ENCODE measurements around the gene OSBP2. TPM values are rescaled to one million over a fixed set of nuclear protein-coding genes. Genes with fewer than 3 reads are reported as not detected.

The OSBP2 gene
- total RNA-seq, 2 experiments from 2014 or later, result 1.2 to 1.6 TPM

DNA sequence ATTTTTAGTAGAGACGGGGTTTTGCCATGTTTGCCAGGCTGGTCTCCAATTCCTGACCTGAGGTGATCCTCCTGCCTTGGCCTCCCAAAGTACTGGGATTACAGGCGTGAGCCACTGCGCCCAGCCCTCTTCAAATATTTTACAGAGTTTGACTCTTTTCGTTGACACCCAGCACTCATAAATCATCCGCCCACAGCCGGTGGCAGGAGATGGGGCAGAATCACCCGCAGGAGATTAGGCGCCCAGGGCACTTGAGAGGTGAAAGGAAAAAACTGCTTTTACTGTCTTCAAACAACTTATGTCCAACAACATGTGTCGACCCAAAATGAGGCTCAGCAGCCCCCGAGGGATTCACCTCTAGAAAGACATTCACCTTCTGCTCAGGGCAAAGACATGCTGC, 56.9 kb downstream of the OSBP2 start:
- Histone ChIP-seq H3K27me3 (ENCODE audit: control insufficient read depth in 1 of 2, insufficient read depth in 2 of 2, low read length in 2 of 2) (no peaks in the 10 kb centered on the region), H3K36me3 (ENCODE audit: insufficient read depth, low read length) (no peaks in the 10 kb centered on the region), H3K27ac (ENCODE audit: low read depth in 1 of 2, low read length in 2 of 2) (no peak overlapping the region), H3K9me3 (ENCODE audit: control insufficient read depth in 1 of 2, insufficient read depth in 1 of 2, low read length in 2 of 2) (no peaks in the 10 kb centered on the region), H3K4me1 (ENCODE audit: insufficient read depth, low read length) (no peaks in the 10 kb centered on the region), H3K4me3 (ENCODE audit: low read length) (no peak overlapping the region)
- POLR2A ChIA-PET, result no interaction called here
- TF ChIP-seq, protein P1, sequence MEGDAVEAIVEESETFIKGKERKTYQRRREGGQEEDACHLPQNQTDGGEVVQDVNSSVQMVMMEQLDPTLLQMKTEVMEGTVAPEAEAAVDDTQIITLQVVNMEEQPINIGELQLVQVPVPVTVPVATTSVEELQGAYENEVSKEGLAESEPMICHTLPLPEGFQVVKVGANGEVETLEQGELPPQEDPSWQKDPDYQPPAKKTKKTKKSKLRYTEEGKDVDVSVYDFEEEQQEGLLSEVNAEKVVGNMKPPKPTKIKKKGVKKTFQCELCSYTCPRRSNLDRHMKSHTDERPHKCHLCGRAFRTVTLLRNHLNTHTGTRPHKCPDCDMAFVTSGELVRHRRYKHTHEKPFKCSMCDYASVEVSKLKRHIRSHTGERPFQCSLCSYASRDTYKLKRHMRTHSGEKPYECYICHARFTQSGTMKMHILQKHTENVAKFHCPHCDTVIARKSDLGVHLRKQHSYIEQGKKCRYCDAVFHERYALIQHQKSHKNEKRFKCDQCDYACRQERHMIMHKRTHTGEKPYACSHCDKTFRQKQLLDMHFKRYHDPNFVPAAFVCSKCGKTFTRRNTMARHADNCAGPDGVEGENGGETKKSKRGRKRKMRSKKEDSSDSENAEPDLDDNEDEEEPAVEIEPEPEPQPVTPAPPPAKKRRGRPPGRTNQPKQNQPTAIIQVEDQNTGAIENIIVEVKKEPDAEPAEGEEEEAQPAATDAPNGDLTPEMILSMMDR (IDR thresholded peaks at IDR 0.05), result no peak
- Mint-ChIP-seq H3K27ac (no peak overlapping the region), H3K4me3 (no peak overlapping the region), H3K36me3 (ENCODE audit: low read depth) (no peaks in the 10 kb centered on the region), H3K9me3 (no peaks in the 10 kb centered on the region), H3K4me1 (ENCODE audit: low read depth) (no peaks in the 10 kb centered on the region), H3K27me3 (no peaks in the 10 kb centered on the region)
- no peak for ATAC-seq (ENCODE audit: poor library complexity)
- intact Hi-C loops (cut with DNase I, micrococcal nuclease), result loop anchor here in 1 of 2 experiments (10.0 kb wide), 1 partner anchor 357 kb away; the partner anchor contains the start of gene SEC14L2
- no peak for DNase-seq
- CTCF ChIA-PET, result no interaction called here

DNA sequence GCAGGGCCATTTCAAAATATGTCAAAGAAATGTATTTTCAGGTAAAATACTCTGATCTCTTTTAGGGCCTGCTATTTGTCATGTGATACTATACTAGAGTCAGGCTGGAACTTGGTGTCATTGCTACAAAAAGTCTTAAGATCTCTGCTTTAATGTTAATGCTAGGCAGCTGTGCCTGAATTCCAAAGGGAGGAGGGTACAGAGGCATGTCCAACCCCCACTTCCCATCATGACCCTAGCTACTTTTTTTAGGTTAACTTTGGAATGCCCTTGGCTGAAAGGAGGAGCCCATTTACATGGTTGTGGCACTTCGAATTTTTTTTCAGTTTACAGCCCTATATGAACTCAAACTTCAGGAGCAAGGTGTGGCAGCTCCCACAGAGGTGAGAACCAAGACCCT, 58.1 kb downstream of the OSBP2 start:
- ChIA-PET CTCF (no interaction called here), POLR2A (no interaction called here)
- Histone ChIP-seq H3K36me3 (ENCODE audit: insufficient read depth, low read length) (no peaks in the 10 kb centered on the region), H3K27me3 (ENCODE audit: control insufficient read depth in 1 of 2, insufficient read depth in 2 of 2, low read length in 2 of 2) (no peaks in the 10 kb centered on the region), H3K4me3 (ENCODE audit: low read length) (no peak overlapping the region), H3K27ac (ENCODE audit: low read depth in 1 of 2, low read length in 2 of 2) (no peak overlapping the region), H3K9me3 (ENCODE audit: control insufficient read depth in 1 of 2, insufficient read depth in 1 of 2, low read length in 2 of 2) (no peaks in the 10 kb centered on the region), H3K4me1 (ENCODE audit: insufficient read depth, low read length) (no peaks in the 10 kb centered on the region)
- ATAC-seq (ENCODE audit: poor library complexity) (no peak), DNase-seq (no peak)
- H3K27me3 Mint-ChIP-seq, result no peaks in the 10 kb centered on the region
- H3K4me3 Mint-ChIP-seq, result no peak overlapping the region
- intact Hi-C loops (cut with DNase I, micrococcal nuclease), result loop anchor here in 1 of 2 experiments (10.0 kb wide), 1 partner anchor 358 kb away; the partner anchor contains the start of gene SEC14L2
- no peaks in the 10 kb centered on the region for H3K36me3 Mint-ChIP-seq (ENCODE audit: low read depth)
- TF ChIP-seq, protein P1 (IDR thresholded peaks at IDR 0.05), result no peak
- no peak overlapping the region for H3K27ac Mint-ChIP-seq
- no peaks in the 10 kb centered on the region for H3K9me3 Mint-ChIP-seq
- H3K4me1 Mint-ChIP-seq (ENCODE audit: low read depth), result no peaks in the 10 kb centered on the region

GRCh38 chr22:30753701-30754100, 59.0 kb downstream of the OSBP2 start:
- H3K4me3 ChIP-seq (ENCODE audit: low read length), result no peak overlapping the region
- H3K27ac ChIP-seq (ENCODE audit: low read depth in 1 of 2, low read length in 2 of 2), result no peak overlapping the region
- ChIA-PET CTCF (no interaction called here), POLR2A (no interaction called here)
- ATAC-seq (ENCODE audit: poor library complexity) (no peak), DNase-seq (no peak)
- H3K27me3 Mint-ChIP-seq, result no peaks in the 10 kb centered on the region
- no peaks in the 10 kb centered on the region for H3K4me1 Mint-ChIP-seq (ENCODE audit: low read depth)
- H3K4me1 ChIP-seq (ENCODE audit: insufficient read depth, low read length), result no peaks in the 10 kb centered on the region
- H3K9me3 ChIP-seq (ENCODE audit: control insufficient read depth in 1 of 2, insufficient read depth in 1 of 2, low read length in 2 of 2), result no peaks in the 10 kb centered on the region
- intact Hi-C loops (cut with DNase I, micrococcal nuclease), result loop anchor here in 1 of 2 experiments (10.0 kb wide), 1 partner anchor 359 kb away; the partner anchor contains the start of gene SEC14L2
- no peaks in the 10 kb centered on the region for H3K36me3 ChIP-seq (ENCODE audit: insufficient read depth, low read length)
- H3K27ac Mint-ChIP-seq, result no peak overlapping the region
- TF ChIP-seq, protein P1 (IDR thresholded peaks at IDR 0.05), result no peak
- no peak overlapping the region for H3K4me3 Mint-ChIP-seq
- H3K36me3 Mint-ChIP-seq (ENCODE audit: low read depth), result no peaks in the 10 kb centered on the region
- H3K9me3 Mint-ChIP-seq, result no peaks in the 10 kb centered on the region
- H3K27me3 ChIP-seq (ENCODE audit: control insufficient read depth in 1 of 2, insufficient read depth in 2 of 2, low read length in 2 of 2), result no peaks in the 10 kb centered on the region
